T-helper 9 cell (primary cell): ENCODE results near the gene PHC2.
"Not testable (repeated sequence)": the region's sequence is repeated elsewhere in the genome, so short reads cannot be mapped to it uniquely, and the experiment has no call there.

Experiments
- DNase-seq: peaks from one replicate; pipeline ENCODE4 v3.0.0-alpha.2; 2020

PHC2 gene

DNA sequence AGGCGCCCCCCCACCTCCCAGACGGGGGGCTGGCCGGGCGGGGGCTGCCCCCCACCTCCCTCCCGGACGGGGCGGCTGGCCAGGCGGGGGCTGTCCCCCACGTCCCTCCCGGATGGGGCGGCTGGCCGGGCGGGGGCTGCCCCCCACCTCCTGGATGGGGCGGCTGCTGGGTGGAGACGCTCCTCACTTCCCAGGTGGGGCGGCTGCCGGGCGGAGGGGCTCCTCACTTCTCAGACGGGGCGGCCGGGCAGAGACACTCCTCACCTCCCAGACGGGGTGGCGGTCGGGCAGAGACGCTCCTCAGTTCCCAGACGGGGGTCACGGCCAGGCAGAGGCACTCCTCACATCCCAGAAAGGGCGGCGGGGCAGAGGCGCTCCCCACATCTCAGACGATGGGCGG is 121.5 kb downstream of the PHC2 start:
- not testable (repeated sequence) for DNase-seq

DNA sequence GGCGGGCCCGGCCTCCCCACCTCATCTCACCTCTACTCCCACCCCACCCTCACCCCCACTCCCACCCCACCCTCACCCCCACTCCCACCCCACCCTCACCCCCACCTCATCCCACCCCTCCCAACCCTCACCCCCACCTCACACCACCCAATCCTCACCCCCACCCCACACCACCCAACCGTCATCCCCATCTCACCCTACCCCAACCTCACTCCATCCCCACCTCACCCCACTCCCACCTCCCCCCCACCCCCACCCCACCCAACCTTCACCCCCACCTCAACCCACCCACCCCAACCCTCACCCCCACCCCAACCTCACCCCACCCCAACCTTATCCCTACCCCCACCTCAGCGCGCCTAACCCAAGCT is 123.4 kb downstream of the PHC2 start:
- no peak for DNase-seq

- DNase-seq: no peak
Measured at GRCh38 chr1:33306653-33307493, 124.0 kb downstream of the PHC2 start.

DNA sequence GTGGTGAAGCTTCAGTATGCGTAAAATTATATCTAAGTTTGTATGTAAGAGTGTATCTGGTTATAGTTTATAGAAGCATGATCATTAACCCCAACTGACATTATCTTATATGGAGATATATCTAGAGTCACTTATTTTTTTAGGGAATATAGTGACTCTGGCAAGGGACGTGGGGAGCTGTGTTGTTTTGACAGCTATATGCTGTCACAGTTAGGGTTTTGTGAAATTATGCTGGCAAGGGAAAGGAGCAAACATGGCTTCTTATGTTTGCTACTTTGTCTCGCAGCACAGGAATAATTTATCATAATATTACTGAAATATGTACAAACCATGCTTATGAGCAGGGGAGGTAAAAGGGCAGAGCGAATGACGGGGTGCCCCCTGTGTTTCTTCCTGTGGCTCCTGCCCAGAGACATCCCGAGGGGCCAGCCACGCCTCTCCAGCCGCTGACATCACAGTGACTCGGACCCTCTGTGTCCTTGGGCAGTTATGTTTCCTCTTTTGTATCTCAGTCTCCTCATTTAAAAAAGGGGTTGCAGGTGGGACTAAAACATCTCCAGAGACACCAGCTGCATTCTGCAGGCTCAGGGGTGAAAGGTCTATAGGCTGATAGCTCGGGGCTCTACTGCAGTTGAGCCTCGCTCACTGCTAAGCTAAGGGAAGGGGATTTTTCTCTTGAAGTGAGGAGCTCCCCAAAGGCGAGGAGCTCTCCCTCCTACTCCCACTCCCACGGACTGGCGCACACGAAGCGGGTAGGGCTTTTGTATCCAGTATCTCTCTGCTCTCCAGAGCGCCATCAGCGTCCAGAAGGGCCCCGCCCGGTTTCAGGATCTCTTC is 124.9 kb downstream of the PHC2 start:
- DNase-seq: no peak

DNA sequence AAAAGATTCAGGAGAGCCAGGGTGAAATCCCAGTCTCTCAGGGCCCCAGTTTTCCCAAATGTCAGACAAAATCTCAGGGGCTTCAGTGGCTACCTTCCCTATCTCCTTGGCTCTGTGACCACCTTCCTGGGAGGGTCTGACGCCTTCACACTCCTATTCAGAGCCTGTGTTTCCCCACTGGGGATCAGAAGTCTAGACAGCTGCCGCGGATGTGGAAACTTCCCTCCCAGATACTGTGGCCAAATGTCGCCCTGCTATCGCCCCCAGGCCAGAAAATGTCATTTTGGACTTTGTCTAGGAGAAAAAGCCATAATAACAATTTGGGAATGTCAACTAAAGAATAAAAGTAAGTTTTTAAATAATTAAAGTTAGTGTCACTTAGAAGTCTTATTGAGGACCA is 125.9 kb downstream of the PHC2 start:
- no peak for DNase-seq

DNA sequence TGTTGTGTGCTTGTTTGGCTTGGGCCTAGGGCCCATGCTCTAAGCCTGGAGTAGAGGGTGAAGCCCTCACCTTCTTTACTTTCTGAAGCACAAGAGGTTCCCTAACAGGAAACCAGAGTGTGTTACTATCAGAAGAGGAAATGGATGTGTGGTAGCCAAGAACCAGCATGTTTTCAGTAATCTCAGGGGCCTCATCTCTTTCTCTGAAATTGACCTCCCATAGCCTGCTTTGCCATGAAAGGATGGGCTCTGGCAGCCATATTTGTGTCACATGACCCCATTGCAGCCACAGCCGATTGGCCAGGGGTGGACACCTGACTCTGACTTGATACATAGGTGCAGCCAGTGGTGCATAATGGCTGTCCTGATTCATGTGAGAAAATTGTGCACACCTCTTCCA is 128.6 kb downstream of the PHC2 start:
- DNase-seq: no peak

GRCh38 chr1:33301273-33301984 is 129.5 kb downstream of the PHC2 start:
- no peak for DNase-seq

GRCh38 chr1:33300673-33301072 is 130.2 kb downstream of the PHC2 start:
- no peak for DNase-seq

- DNase-seq: no peak
Measured at GRCh38 chr1:33299461-33300155, 131.3 kb downstream of the PHC2 start.

GRCh38 chr1:33298623-33299277 is 132.1 kb downstream of the PHC2 start:
- DNase-seq: peak; percentile 37

DNA sequence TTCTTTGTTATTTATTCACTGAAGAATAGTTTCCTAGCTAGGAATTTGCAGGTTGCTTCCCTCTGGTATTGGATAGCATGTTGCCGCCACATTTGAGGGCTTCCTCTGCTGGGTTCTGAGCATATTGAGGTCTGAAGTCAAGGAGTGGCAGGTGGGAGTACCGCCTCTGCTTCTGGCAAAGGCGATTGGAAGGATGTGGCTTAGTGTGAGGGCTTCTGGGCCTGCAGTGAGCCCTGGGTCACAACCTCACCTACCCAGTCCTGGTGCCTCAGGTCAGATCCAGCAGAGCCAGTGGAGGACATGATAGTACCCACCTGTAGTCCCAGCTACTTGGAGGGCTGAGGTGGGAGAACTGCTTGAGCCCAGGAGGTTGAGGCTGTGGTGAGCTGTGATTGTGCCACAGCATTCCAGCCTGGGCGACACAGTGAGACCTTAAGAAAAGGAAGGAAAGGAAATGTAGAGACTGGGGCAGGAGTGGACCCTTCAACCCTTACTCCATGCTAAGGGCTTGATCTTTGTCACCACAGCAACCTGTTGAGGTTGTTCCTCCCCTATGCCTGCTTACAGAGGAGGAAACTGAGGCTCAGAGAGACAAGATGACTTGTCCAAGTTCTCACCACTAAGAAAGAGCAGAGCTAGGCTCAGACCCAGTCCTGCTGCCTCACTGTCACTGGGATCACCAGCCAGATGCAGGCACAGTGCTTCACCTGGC is 132.8 kb downstream of the PHC2 start:
- DNase-seq: no peak

- no peak for DNase-seq
Measured at GRCh38 chr1:33296824-33297223, 134.1 kb downstream of the PHC2 start.

- no peak for DNase-seq
Measured at GRCh38 chr1:33296082-33296458, 134.8 kb downstream of the PHC2 start.

GRCh38 chr1:33295450-33296081 is 135.3 kb downstream of the PHC2 start:
- DNase-seq: peak; percentile 86

GRCh38 chr1:33295023-33295422 is 135.9 kb downstream of the PHC2 start:
- no peak for DNase-seq

- no peak for DNase-seq
Measured at GRCh38 chr1:33294071-33295010, 136.6 kb downstream of the PHC2 start.

DNA sequence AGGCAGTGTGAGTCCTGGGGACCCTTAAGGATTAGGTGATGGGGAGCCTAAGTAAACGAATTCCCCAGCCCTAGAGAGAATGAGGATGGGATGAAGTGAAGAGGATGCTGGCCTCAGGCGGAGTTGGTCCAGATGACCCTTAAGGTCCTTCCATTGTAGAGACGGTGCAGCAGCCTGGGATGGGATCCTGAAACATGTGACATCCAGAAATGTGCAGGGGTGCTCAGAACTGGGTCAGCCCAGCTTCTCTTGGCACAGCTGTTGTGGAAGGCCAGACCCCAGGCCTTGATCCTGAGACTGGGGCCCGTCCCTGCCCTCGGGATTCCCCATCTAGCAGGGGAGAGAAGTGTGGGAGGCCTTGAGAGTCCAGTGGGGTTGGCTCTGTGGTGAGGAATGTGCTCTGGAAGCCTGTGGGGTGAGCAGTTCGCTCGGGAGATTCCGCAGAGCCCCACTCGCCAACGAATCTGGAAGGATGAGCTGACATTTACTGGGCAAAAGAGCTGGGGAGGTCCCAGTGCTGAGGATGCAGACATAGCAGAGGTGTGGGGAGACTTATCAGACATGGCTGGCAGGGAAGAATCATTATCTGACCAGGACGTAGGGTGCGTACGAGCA is 138.1 kb downstream of the PHC2 start:
- no peak for DNase-seq

DNA sequence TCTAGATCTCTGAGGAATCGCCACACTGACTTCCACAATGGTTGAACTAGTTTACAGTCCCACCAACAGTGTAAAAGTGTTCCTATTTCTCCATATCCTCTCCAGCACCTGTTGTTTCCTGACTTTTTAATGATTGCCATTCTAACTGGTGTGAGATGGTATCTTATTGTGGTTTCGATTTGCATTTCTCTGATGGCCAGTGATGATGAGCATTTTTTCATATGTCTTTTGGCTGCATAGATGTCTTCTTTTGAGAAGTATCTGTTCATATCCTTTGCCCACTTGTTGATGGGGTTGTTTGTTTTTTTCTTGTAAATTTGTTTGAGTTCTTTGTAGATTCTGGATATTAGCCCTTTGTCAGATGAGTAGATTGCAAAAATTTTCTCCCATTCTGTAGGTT is 140.3 kb downstream of the PHC2 start:
- not testable (repeated sequence) for DNase-seq

GRCh38 chr1:33289858-33290154 is 141.1 kb downstream of the PHC2 start:
- no peak for DNase-seq
